ENCODE data around the gene RFX8. TPM values are rescaled to one million over a fixed set of nuclear protein-coding genes. Genes with fewer than 3 reads are reported as not detected.

RFX8 gene
- total and polyA plus RNA-seq, 2 of the 13 experiments (the other 11 are each of a cell fraction or from before 2014, with no cell fraction given), result not detected

DNA sequence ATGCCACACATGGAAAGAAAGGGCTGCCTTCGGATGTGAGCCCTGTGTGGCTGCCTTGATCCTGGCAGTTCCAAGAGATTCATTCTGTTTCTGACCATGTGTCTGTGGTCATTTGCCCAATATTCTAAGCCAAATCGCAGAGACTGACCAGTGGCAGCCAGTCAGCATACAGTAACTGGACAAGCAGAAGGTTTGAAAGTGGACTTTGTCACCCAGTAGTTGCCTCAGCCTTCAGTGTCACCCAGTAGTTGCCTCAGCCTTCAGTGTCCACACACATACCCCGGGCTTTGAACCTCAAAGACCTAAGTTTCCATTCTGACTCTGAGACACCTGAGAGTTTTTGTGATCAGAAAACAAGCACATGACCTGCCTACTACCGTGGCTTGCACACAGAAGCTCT lies 5.0 kb downstream of the RFX8 start (continued):
- TF ChIP-seq E2F2 (CRISPR knock-in tag; IDR thresholded peaks at IDR 0.05; ENCODE audit: borderline replicate concordance), result no peak
- TF ChIP-seq, protein P1, sequence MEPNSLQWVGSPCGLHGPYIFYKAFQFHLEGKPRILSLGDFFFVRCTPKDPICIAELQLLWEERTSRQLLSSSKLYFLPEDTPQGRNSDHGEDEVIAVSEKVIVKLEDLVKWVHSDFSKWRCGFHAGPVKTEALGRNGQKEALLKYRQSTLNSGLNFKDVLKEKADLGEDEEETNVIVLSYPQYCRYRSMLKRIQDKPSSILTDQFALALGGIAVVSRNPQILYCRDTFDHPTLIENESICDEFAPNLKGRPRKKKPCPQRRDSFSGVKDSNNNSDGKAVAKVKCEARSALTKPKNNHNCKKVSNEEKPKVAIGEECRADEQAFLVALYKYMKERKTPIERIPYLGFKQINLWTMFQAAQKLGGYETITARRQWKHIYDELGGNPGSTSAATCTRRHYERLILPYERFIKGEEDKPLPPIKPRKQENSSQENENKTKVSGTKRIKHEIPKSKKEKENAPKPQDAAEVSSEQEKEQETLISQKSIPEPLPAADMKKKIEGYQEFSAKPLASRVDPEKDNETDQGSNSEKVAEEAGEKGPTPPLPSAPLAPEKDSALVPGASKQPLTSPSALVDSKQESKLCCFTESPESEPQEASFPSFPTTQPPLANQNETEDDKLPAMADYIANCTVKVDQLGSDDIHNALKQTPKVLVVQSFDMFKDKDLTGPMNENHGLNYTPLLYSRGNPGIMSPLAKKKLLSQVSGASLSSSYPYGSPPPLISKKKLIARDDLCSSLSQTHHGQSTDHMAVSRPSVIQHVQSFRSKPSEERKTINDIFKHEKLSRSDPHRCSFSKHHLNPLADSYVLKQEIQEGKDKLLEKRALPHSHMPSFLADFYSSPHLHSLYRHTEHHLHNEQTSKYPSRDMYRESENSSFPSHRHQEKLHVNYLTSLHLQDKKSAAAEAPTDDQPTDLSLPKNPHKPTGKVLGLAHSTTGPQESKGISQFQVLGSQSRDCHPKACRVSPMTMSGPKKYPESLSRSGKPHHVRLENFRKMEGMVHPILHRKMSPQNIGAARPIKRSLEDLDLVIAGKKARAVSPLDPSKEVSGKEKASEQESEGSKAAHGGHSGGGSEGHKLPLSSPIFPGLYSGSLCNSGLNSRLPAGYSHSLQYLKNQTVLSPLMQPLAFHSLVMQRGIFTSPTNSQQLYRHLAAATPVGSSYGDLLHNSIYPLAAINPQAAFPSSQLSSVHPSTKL (CRISPR knock-in tag; IDR thresholded peaks at IDR 0.05), result peak; percentile 68
- TF ChIP-seq RAD21 (CRISPR knock-in tag; IDR thresholded peaks at IDR 0.05), result 0 out of 2 replicates have a peak, but pooled peaks have one; percentile 9
- peak; percentile 42; the same call in 1 of the 2 replicates for TF ChIP-seq RFX5 (IDR thresholded peaks at IDR 0.05; ENCODE audit: low read depth, low read length)
- peak; percentile 95 for TF ChIP-seq ZNF644 (CRISPR knock-in tag; IDR thresholded peaks at IDR 0.05; ENCODE audit: low read depth)
- peak; percentile 32; the same call in 1 of the 2 replicates for TF ChIP-seq RNF2 (conservative IDR thresholded peaks at IDR 0.05; ENCODE audit: low read depth)
- peak; percentile 16; the same call in 1 of the 2 replicates for TF ChIP-seq HOMEZ (CRISPR knock-in tag; IDR thresholded peaks at IDR 0.05; ENCODE audit: low read depth)
- TF ChIP-seq HNF1A (IDR thresholded peaks at IDR 0.05; ENCODE audit: low read depth), result no peak
- TF ChIP-seq HNF1A (CRISPR knock-in tag; IDR thresholded peaks at IDR 0.05; ENCODE audit: borderline replicate concordance), result 0 out of 2 replicates have a peak, but pooled peaks have one; percentile 36
- peak; percentile 45; the same call in 1 of the 2 replicates for TF ChIP-seq HMG20A (CRISPR knock-in tag; IDR thresholded peaks at IDR 0.05; ENCODE audit: borderline replicate concordance)
- TF ChIP-seq TMF1 (CRISPR knock-in tag; IDR thresholded peaks at IDR 0.05; ENCODE audit: low read depth), result no peak
- 0 out of 2 replicates have a peak, but pooled peaks have one; percentile 61 for TF ChIP-seq ZNF772 (CRISPR knock-in tag; IDR thresholded peaks at IDR 0.05)
- TF ChIP-seq ZNF782 (CRISPR knock-in tag; IDR thresholded peaks at IDR 0.05; ENCODE audit: borderline replicate concordance), result peak; percentile 57; the same call in 1 of the 2 replicates
- peak; percentile 49; the same call in 1 of the 2 replicates for TF ChIP-seq ZNF501 (CRISPR knock-in tag; IDR thresholded peaks at IDR 0.05)
- 0 out of 2 replicates have a peak, but pooled peaks have one; percentile 48 for TF ChIP-seq ZNF251 (CRISPR knock-in tag; IDR thresholded peaks at IDR 0.05)
- TF ChIP-seq ZNF3 (CRISPR knock-in tag; IDR thresholded peaks at IDR 0.05), result peak; percentile 4; the same call in 1 of the 2 replicates
- TF ChIP-seq ZNF788 (CRISPR knock-in tag; IDR thresholded peaks at IDR 0.05; ENCODE audit: borderline replicate concordance), result peak; percentile 32; the same call in 1 of the 2 replicates
- TF ChIP-seq YEATS2 (CRISPR knock-in tag; IDR thresholded peaks at IDR 0.05; ENCODE audit: borderline replicate concordance), result peak; percentile 41; the same call in 1 of the 2 replicates
- TF ChIP-seq HDAC1 (CRISPR knock-in tag; IDR thresholded peaks at IDR 0.05), result peak; percentile 44; the same call in 1 of the 2 replicates
